GM11168 (cell line): ENCODE measurements around the gene PHF23.

Source experiments
- in situ Hi-C: fragments of 300-500 bp; cut with MboI; formaldehyde crosslinking; loops from one replicate; pipeline ENCODE4 v1.12.0; 2022; ENCODE audit warnings: low sequenced_read_pairs; ENCODE audit not compliant: unreplicated experiment

Gene PHF23

GRCh38 chr17:7208027-7208571 lies 31.2 kb downstream of the PHF23 start:
- in situ Hi-C loops: no loop called here

GRCh38 chr17:7207120-7208001 lies 31.9 kb downstream of the PHF23 start:
- in situ Hi-C loops: no loop called here

GRCh38 chr17:7205561-7205960 lies 33.7 kb downstream of the PHF23 start:
- in situ Hi-C loops: no loop called here

GRCh38 chr17:7204828-7205461 lies 34.3 kb downstream of the PHF23 start:
- in situ Hi-C loops: no loop called here

- in situ Hi-C loops: no loop called here
Measured at GRCh38 chr17:7204336-7204735, 34.9 kb downstream of the PHF23 start.

- in situ Hi-C loops: no loop called here
Measured at GRCh38 chr17:7203391-7203790, 35.9 kb downstream of the PHF23 start.

- in situ Hi-C loops: no loop called here
Measured at GRCh38 chr17:7196651-7197401, 42.4 kb downstream of the PHF23 start.

GRCh38 chr17:7195971-7196370 lies 43.3 kb downstream of the PHF23 start:
- in situ Hi-C loops: no loop called here

GRCh38 chr17:7192271-7192937 lies 46.9 kb downstream of the PHF23 start:
- in situ Hi-C loops: no loop called here

- in situ Hi-C loops: no loop called here
Measured at GRCh38 chr17:7191571-7192270, 47.5 kb downstream of the PHF23 start.

- in situ Hi-C loops: no loop called here
Measured at GRCh38 chr17:7191069-7191468, 48.2 kb downstream of the PHF23 start.

- in situ Hi-C loops: no loop called here
Measured at GRCh38 chr17:7190276-7190917, 48.9 kb downstream of the PHF23 start.

- in situ Hi-C loops: no loop called here
Measured at GRCh38 chr17:7186241-7186640, 53.0 kb downstream of the PHF23 start.
